ENCODE results near the gene THSD4.

THSD4 gene

DNA sequence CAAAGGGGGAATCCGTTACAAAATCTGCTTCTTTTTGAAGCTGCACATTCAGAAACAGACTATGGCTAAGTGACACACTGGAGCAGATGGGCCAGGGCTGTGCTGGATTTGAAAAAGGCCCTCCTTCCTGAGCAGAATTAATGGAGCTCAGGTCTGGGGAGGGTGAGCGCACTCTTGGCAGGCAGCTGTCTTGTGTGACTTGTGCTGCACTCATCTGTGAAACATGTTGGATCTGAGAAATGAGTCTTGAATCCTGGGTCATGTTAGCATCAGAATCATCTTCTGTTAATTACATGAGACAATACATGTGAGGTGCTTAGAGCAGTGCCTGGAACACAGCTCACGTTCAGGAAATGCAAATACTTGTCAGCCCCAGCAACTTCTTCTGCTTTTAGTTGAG is 219.6 kb downstream of the THSD4 start:
- DNase-seq, result no peak

DNA sequence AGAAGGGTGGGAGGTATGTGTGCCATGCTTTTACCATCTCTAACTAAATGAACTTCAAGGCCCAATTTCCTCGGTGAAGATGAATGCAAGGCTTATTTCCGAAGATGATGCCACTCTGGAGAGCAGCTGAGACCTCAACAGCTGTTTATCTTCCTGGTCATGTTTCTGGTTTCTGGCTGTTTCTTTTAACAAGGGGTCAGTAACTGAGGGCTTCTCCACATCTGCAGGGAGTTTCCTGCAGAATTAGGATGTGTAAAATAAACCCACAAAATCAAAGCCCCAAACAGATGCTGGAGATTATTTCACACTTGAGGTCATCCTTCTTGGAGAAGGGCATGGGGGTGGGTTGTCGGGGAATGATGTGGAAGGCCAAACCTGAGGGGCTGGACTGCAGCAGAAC is 220.3 kb downstream of the THSD4 start:
- DNase-seq, result no peak

DNA sequence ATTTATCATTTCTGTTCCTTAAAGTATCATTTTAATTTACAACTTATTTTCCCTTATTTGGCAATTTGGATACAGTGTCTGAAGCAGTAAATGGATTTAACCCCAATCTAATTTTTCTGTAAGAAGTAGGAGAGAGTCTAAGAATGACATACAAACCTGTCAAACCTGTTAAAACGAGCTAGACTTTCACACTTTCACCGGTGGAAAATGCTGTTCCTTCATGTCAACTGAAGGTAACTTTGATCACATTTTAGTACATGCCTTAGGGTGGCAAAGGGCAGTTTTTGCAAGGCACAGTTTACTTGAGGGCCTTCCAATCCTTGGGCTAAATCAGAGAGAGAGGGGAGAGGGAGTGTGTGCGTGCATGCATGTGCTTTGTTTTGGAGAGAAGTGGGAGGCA is 221.4 kb downstream of the THSD4 start:
- DNase-seq, result no peak

DNA sequence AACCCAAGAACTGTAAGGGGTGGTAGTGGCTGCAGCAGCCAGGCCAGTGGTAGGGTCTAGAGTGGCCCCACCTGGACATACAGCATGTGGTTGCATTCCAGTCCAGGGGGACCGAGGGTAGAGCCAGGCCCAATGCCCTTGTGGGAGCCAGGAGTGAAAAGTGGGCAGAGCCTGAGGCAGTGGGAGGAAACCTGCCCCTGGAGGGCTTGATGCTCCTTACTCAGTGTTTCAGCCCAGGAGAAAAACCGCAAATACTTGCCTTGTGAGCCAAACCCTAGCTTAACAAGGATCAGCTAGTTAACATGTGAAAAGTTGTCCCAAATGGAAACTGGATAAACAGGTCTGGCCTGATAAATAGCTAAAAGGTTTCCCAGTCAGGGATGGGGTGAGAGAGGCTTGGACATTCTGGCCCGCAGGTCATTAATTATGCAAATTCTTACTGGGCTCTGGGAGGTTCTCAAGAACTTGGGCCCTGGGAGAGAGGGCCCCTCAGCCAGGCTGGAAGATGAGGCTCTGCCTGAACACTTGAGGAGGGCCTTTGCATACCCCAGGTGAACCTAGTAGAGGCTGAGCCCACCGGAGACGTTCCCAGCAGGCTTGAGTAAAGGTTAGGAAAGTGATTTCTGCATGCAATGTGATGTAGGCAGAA is 222.1 kb downstream of the THSD4 start:
- no peak for DNase-seq

DNA sequence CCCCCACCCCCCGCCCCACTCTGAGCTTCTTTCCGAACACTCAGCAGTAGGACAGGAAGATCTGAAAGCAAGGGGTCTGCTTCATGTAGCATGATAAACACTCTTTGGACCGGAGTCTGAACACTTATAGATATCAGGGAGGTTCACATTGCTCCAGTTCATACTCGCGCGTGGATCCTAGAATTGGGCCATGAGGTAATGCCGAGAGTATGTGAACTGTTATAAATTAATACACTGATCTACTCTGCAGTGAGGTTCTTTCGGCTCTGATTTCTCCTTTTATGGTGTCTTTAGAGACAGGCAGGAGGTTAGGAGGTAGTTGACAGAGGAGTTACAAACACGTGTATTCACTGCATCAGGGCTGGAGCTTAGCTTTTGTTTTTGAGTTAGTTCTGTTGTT is 223.0 kb downstream of the THSD4 start:
- no peak for DNase-seq

DNA sequence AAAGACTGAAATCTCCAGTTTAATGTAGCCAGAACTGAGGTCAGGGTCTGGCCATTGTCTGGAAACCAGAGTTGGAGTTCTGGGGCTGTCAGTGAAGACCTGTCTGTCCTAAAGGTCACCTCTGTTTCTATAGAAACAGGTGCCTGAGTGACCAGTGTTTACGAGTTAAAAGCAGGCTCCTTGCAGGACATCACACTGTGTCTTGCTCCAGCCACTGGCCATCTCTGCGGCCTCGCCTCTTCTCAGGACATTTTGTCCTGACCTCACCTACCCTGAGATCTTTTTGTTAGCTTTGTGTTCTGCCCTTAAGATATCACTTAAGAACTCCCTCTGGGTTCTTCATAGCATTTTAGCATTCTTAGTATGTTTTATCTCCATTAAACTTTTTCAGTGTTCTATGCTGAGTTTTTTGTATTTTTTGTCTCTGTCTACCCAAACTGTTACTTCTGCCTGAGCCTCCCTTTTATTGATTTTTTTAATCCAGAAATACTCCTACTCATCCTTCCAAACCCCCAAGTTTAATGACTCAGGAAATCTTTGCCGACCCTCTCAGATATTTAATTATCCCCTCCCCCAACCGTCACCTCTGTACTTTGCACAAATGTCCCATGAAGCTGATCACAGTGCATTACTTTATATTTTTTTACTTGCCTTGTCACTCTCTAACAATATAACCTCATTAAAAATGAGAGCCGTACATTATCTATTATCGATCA is 223.7 kb downstream of the THSD4 start:
- no peak for DNase-seq

DNA sequence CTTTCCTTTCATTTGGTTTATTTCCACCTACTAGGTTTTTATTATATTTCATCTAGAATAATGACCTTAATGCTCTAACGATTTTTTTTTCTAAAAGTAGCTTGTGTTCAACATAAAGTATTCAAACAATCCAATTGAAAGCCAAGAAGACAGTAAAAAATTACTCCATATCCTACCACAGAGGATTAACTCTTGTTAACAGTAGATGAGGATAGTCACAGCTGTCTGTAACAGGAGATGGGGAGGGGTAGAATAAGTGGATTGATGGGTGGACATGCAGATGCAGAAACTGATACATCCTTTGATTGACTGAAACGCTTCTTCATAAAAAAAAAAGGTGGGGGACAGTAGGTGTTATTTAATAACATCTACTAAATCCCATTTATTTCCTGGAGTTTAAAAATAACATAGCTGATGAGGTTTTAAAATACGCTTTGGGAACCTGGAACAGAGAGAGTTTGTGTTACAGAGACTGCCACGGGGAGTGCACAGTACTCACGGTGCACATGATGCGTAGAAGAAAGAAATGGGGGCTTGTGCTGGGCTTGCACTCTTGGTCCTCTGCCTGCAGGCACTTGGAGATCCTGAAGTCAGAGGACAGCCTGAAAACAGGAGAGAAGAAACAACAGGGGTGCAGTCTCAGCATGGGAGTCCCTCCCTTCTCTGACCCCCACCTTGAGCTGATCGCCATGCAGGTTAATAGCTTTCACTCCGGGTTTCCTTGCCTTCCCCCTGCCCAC is 226.7 kb downstream of the THSD4 start:
- DNase-seq, result no peak

DNA sequence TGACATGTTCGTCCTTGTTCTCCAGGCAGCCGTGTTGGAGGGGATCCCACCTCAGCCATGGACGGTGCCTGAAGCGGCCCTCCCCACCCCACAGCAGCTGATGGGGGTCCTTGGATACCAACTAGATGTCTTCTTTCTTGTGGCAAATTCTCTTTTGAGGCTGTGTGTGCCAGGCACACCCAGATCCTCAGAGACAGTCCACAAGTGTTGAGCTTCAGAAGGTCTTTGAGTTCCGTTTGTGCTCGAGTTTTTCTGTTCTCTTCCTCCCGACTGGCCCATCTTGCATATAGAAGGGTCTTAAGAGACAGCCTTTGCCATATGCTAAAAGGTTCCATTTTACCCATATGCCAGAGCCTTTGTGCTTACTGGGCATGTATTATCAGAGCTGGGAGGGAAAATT is 227.4 kb downstream of the THSD4 start:
- DNase-seq, result no peak

DNA sequence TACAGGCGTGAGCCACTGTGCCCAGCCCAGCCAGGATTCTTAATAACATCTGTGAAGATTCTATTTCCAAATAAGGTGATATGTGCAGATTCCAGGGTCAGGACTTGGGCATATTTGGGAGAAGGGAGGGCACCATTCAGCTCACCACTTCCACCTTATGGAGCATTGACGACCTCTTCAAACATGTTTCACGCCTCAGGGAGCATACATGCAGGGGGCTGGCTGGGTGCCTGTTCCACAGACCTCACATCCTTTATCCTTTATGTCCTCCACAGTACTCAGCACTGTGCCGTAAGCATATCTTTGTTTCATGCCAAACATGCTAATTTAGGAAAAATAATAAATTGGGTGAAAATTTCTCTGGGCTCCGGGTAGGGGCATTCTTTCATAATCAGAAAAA is 229.0 kb downstream of the THSD4 start:
- DNase-seq, result no peak

DNA sequence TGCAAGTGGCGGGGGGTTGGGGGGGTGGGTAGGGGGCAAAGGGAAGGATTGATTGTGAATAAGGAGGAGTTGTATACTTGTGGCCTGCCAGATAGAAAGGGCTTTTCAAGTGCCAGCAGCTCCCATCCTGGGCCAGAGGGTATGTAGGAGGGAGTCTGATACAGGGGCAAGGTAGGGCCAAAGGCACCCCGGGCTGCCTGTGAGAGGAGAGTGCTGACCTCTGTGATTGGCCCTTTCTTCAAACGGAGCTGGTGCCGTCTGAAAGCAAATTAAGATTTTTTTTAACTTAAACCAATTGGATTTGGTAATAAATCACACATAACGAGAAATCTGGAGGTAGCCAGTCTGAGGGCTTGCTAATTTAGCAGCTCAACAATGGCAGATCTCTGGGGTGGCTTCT is 229.9 kb downstream of the THSD4 start:
- DNase-seq, result no peak

DNA sequence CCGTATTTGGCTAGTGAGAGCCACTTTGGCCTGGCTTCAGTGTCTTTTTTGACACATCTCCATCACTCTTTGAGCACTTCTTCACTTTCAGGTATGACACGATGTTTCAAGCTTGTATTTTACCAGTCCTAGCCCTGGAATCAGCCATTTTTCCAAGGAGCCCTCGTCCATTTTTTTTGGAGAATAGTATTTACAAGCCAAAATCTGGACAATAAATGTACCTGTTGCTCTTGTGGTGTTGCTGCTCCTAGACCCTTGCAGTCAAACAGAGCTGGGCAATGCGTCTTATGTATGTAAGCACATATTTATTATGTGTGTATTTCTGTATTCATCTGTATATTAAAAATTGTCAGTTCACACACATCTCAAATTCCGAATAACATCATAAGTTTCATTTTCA is 231.2 kb downstream of the THSD4 start:
- no peak for DNase-seq

DNA sequence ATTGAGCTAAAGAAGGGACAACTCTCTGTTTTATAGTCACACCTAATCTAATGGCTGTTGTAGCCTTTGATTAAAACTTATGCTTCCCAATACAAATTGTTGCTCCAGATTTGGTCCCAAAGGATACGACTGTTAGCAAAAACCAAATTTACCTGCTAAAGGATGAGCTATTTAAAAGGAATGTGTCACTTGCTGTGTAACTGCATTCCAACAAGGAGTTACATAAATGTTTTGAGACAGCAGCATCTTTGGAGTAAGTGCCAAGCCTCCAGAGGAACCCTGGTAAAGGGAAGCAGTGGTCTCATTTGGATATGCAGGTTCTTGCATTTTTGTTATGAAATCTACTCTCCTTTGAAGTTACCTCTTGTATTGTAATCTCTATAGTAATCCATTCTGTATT is 233.3 kb downstream of the THSD4 start:
- DNase-seq, result no peak

DNA sequence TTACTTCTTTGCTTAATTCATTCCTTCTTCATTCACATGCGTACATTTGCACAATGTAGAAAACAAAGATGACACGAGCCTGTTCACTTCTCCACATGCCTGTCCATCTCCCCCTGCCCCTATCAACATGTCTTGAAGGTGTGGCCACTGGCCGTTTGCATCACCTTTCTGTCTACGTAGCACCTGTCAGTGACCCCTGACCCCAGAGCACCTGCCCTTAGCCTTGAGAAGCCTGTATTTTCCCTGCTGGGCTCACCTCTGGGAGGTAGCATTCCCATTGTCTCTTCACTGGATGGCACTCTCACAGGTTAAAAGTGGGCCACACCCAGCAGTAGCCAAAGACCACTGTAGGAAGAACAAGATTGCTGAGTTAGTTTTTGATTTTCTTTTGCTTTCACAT is 234.1 kb downstream of the THSD4 start:
- no peak for DNase-seq

DNA sequence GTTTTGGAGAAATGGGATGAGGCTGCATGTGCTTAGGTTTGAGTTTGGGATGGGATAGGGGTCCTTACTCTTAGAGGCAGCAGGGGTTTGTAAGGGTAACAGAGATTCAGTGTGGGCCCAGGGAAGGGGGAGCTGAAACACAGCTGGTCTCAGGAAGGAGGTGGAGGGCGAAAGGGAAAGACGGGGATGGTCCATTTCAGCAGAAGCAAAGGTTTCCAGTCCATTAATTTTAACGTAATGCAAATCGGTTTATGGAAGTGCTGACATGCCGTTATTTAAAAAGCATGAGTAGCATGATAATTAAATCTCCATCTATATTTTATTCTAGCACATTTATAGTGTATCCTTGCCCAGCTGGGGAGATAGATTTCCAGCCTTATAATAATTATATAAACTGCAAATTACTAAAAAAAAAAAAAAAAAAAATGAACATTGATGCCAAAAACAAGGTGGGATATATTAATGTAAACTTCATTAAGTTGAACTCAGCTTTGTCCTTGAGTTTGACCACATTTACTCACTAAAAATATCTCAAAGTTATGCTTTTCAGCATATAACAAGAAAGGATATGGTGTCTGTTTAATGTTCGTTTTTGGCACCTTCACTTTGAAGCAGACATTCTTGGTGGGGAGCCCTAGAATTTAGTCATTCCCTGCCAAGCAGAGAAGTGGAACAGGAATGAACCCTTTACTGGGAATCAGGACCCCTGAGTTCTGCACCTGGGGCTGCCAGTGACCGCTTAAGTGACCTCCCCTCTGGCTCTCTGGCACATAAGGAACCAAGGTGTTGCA is 234.7 kb downstream of the THSD4 start:
- no peak for DNase-seq

DNA sequence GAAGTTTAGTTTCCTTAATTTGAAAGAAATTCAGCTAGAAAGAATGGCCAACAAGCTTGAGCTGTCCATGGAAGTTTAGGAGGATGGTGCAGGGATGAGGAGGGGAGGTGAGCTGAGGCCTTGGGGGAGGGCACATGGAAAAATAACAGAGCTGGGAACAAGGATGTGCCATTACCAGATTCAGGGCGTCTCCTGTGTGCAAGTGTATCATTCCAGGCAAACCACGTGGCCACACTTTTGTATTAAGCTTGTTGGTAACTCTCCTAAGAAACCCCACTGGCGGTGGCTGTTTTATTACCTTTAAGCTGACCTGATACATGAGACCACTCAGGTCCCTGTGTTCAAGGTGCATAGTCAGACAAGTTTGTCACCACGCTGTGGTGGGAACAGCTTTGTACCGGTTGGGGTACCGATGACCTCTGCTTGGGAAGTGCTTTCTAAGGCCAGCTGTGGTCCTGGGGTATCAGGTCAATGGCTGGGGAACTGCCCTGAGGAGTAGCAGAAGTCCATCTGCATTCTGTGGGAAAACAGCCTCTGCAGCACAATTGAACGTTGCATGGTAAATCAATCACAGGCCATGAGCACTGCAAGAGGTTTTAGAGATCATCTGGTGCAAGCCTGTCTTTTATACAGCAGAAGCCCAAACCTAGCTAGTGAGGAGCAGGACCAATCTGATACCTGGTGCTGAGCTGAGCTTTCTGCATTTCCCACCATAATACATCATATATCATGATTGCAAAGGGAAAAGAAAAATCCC is 235.5 kb downstream of the THSD4 start:
- no peak for DNase-seq

DNA sequence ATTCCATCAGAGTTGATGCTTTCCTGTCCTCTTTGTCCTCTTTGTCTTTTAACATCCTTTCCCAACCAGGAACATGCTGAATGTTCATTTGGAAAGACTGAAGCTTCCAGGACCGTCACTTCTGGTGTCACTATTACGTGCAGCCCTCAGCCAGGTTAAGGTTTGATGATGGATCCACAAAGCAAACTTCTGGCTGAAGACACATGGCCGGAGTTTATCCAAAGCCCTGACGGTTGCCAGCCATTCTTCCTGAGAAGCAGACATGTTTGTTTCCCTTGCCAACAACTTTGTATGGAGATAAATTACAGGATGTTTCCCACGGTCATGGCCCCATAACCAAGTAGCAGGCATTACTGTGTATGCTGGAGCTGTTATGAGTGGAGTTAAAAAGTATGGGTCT is 236.9 kb downstream of the THSD4 start:
- DNase-seq, result no peak

DNA sequence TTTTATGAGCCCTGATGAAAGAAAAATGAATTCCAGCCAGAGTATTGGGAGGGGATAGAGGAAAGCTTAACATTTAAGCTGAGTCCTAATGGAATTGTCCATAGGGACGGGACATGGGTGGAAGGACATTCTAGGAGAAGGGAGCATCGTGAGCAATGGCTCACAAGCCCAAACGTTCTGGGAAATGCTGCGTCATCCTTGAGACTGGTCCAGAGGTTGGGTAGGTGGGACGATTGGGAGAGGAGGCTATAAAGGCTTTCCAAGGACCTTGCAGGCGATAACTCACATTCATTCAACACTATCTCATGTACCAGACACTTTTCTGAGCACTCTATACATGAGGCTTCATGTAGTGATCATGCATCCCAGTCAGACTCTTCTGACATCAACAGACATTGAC is 237.5 kb downstream of the THSD4 start:
- DNase-seq, result no peak

DNA sequence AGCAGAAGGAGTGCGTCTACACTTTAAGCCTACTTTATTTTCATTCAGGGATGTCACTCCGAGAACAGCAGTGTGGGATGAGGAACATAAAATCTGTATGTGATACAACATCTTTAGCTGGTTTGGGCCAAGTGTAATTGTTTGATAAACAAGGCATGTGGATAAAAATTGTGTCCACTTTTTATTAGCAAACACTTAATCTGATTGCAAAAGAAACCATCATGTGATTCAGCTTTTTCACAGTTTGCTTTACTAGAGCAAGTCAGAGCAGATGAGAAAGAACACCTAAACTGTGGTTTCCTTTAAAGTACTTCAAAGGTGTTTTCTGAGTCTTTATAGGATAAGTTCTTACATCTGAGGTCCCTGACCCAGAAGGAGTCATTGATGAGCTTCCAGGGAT is 237.9 kb downstream of the THSD4 start:
- no peak for DNase-seq

DNA sequence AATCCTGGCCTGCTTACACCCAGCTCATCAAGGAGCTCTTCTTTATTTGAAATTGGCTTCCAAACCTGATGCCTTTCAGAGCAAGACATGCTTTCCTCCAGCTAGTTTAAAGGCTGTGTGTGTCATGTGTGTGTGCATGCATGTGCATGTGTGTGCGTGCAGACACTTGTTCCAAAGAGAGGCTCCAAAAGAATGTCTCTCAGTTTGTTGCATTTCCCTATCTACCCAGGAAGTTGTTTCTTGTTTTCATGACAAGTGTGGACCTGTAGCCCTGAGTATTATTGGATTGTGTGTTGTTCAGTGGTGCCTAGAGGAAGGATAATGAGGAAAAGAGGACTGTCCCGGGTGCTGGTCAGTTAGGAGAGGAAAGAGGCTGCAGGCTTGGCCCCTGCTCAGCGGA is 240.0 kb downstream of the THSD4 start:
- DNase-seq, result no peak

DNA sequence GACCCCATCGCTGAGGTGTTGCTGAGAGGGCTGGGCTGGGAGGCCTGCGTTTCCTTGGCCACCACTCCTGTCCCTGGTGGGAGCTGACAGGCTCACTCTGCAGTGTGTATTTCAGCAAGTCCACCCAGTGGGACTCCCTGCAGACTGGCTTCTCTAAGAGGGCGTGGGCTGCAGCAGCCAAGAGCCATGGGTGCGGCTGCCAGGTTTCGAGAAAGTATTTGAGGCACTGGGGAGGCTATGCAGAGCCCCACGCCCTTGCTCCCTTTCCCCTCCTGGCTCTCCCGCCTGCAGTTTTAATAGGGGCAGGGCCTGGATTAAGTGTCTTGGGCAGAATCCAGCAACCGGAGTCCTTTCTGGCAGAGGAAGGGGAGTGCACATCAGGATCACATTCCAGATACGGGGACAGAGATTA is 242.1 kb downstream of the THSD4 start:
- DNase-seq, result no peak

DNA sequence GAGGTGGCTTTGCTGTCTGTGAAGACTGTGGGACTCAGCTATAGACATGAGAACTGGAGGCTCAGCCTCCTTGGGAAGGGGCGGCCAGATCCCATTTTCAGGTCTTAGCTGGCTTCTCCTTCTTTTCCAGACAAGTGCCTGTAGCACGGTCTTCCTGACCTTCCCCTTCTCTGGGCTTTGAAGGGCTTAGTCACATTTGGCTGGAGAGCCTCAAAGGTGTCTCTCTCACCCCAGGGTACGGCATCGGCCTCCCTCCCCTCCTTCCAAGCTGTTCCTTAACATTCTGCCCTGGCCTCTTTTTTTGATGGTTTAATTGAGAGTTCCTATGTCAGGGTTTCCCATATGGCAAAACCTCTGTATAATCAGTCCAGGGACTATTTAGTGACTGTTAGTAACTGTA is 242.7 kb downstream of the THSD4 start:
- DNase-seq, result no peak

DNA sequence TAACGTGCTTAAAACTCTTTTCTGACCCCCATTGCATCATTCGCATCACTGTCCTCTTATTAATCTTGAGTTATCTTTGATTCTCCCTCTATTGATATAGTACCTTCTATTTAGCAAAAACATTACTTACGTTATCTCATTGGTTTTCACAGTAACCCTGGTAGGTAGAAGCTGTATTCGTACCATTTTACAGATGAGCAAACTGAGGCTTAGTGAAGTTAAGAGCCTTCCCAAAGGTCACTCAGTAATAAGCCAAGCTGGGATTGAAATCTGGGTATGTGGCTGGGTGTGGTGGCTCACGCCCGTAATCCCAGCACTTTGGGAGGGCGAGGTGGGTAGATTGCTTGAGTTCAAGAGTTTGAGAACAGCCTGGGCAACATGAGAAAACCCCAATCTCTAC is 244.0 kb downstream of the THSD4 start:
- no peak for DNase-seq

DNA sequence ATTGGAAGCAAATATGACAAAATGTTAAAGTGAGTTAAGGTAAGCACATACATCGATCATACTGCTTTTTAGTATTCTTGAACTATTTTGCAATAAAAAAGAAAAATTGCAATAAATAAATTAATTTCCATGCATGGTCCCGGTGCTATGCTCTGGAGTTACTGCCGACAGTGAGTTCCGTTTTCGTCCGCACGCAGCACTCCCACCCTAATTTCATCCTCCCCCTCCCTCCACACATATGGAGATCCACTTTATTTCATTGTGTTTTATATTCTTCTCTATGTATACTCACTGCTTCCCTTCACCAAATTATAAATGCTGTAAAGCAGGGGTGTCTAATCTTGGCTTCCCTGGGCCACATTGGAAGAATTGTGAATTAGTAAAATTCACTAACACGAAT is 247.3 kb downstream of the THSD4 start:
- no peak for DNase-seq
